Measurements from ENCODE around the gene CDK11A.
"Not testable (repeated sequence)": the region's sequence is repeated elsewhere in the genome, so short reads cannot be mapped to it uniquely, and the experiment has no call there.

The CDK11A gene

DNA sequence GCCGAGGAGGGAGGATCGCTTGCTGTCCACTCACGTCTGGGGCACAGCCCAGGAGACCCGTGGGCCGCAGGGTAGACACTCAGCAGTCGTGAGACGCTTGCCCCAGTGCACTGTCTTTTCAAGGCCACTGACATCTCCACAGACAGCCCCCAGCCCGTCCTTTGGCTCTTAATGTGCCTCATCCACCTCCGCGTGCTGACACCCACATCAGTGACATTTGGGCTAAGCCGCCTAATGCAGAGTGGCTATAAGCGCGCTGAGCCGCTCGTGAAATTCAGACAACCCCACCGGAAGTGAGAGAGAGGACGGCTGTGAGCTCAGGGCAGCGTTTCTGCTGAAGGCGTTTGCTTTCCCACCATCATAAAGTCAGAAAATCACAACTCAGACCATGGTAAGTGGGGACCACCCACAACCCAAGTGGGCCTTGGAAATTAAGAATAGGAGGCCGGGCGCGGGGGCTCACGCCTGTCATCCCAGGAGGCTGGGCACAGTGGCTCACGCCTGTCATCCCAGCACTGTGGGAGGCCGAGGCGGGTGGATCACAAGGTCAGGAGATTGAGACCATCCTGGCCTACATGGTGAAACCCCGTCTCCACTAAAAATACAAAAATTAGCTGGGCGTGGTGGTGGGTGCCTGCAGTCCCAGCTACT lies 40.0 kb downstream of the CDK11A start:
- no peak for DNase-seq

DNA sequence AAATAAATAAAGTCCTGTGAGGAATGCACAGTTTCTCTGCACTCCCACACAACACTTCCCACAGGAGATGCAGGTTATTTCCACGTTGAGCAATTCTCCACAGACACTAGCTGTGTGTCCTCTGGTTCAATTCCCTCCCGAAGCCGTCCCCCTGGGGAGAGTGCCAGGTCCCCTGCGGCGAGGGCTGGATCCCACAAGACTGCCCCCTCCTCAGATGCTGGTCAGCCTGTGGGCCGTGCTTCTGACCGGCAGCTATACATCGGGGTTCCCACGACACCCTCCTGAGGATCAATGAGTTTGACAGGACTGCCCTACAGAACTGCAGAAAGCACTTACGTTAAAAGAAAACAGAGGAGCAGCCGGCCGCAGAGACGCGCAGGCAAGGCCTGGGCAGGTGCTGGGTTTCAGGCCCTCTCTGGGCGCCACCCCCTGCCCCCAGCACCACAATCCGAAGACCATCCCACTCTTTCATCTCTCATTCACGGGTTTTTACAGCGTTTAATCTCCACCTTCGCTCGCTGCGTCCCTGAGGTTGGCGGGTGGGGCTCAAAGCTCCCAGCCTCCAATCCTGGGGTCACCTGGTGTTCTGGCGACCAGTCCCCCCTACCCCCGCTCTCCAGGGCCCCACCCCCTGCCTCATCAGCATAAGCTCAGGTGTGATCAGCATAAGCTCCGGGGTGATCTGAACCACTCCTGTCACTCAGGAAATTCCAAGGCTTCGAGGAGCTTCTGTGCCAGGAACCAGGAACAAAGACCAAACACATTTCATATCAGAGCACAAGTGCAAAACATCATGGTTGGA lies 40.9 kb downstream of the CDK11A start:
- no peak for DNase-seq

DNA sequence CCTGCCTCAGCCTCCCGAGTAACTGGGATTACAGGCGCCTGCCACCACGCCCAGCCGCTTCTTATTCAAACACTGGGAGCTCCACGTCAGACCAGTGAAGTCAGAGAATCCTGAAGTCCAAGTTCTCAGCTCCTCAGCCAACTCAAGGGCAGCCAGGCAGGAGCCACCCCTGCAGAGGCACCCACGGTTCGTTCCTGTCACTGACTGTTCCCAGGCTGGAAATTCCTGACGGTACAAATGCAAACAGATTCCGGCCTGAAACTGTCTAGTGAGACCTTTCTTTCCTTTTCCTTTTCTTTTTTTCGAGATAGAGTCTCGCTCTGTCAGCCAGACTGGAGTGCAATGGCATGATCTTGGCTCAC lies 43.3 kb downstream of the CDK11A start:
- no peak for DNase-seq

DNA sequence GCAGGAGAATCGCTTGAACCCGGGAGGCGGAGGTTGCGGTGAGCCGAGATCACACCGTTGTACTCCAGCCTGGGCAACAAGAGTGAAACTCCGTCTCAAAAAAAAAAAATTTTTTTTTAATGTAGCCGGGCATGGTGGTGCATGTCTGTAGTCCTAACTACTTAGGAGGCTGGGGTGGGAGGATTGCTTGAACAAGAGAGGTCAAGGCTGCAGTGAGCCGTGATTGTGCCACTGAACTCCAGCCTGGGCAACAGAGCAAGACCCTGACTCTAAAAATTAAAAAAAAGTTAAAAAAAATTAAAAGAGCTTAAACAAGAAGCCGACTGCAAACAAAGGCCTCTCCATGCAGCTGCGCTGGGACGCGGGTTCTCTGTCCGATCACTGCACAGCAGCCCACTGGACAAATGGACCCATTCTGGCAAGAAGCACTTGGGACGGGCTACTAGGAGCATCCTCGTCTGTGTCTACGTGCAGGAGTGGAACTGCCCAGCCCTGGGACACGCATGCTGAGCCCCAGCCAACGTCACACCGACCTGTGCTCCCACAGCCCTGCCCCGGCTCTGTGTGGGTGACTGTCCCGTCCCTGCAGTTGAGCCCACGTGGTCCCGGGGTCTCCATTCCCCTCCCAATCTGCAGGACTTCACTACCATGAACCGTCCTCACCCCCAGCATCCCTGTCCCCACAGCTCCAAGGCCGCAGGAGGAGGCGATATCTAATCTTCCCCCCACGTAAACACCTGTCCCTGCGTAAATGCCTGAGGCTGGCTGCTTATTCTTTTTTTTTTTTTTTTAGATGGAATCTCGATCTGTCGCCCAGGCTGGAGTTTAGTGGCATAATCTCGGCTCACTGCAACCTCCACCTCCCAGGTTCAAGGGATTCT lies 43.9 kb downstream of the CDK11A start:
- DNase-seq: no peak

GRCh38 chr1:1678581-1679380 lies 45.4 kb downstream of the CDK11A start:
- DNase-seq: peak in 1 of 56 donors; percentile 24

DNA sequence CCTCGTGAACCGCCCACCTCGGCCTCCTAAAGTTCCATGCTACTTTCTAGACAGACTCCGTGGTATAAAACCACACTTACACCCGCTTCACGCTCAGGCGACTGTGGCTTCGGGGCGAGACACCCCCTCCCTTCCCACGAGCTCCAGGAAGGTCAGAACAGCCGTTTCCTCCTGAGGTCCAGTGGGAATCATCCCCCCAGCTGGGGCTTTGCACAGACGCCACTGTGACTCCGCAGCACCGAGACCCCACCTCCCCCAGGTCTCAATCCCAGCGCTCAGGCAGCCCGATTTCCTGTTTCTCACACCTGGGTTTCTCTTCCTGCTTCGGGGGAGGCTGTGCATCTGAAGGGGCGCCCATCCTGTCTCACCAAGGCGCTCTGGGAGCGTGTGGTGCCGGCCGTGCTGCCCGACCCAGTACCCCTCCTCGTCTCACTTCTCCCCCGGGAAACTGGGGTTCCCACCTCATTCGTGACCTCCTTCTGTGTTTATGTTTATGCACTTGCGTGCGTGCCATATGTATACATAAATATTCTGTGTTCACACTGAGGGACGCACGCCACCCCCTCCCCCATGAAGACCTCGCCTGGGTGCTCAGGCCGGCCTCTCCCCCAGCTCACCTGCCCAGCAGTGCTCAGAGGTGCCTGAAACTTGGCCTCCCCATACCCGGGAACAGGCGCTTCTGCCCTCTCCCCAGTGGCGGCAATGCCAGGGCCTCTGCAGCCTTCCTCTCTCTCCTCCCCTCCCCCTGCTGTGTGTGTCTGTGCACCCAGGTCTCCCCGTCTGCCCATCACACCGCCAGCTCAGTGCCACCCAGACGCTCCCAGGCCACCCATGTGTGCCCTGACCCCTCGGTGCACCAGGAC lies 46.2 kb downstream of the CDK11A start:
- no peak for DNase-seq

- DNase-seq: not testable (repeated sequence)
Measured at GRCh38 chr1:1676087-1676486, 48.1 kb downstream of the CDK11A start.

GRCh38 chr1:1675218-1675617 lies 48.9 kb downstream of the CDK11A start:
- DNase-seq: not testable (repeated sequence)

GRCh38 chr1:1674806-1675205 lies 49.4 kb downstream of the CDK11A start:
- DNase-seq: not testable (repeated sequence)

- no peak for DNase-seq
Measured at GRCh38 chr1:1672181-1672965, 51.8 kb downstream of the CDK11A start.

GRCh38 chr1:1671365-1672119 lies 52.6 kb downstream of the CDK11A start:
- no peak for DNase-seq

- DNase-seq: no peak
Measured at GRCh38 chr1:1670866-1671265, 53.3 kb downstream of the CDK11A start.

GRCh38 chr1:1669468-1670440 lies 54.4 kb downstream of the CDK11A start:
- no peak for DNase-seq

DNA sequence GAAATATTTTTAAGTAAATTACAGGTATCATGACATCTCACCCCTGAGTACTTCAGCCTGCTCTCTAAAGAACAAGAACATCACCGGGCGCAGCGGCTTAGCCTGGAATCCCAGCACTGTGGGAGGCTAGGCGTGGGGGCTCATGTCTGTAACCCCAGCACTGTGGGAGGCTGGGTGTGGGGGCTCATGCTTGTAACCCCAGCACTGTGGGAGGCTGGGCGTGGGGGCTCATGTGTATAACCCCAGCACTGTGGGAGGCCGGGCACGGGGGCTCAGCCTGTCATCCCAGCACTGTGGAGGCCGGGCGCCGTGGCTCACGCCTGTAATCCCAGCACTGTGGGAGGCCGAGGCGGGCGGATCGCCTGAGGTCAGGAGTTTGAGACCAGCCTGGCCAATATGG lies 57.6 kb downstream of the CDK11A start:
- DNase-seq: no peak

DNA sequence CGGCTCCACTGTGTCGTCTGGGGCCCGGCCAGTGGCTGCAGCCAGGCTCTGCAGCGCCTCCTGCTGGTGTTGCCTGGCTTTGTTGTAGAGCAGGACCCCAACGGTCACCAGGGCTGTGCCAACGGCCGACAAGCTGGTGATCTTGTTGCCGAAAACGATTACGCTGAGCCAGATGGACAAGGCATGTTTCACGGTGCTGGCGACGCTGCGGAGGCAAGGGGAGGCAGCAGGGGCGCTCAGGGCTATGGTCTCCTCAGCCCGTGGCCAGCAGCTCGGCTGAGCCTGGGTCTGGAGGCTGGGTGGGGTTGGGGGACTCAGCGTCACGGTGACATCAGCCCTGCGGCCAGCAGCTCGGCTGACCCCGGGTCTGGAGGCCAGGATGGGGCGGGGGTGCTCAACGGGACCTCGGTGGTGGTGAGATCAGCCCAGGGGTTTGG lies 58.3 kb downstream of the CDK11A start:
- DNase-seq: no peak

- no peak for DNase-seq
Measured at GRCh38 chr1:1664941-1665814, 59.0 kb downstream of the CDK11A start.

All from amygdala (tissue), 56 donors.